Measurements from ENCODE around the gene DFFA.

The DFFA gene

GRCh38 chr1:10510520-10511493, 38.5 kb upstream of the DFFA start:
- peaks cover 81% of the 10 kb centered on the region for H3K4me1 ChIP-seq (ENCODE audit: insufficient read depth, low read length)
- peak; percentile 90 for ATAC-seq (ENCODE audit: insufficient read depth, low read depth)
- peak overlapping the region; percentile 64 for H3K9ac ChIP-seq (ENCODE audit: low read depth, low read length)
- peaks cover 78% of the 10 kb centered on the region for H3K79me2 ChIP-seq (ENCODE audit: insufficient read depth, low read length)
- peak overlapping the region; percentile 7 to 48; a peak in 3 of 4 replicates for H3K4me3 ChIP-seq (ENCODE audit: low read depth in 1 of 2, low read length in 2 of 2)
- H3K4me2 ChIP-seq (ENCODE audit: insufficient read depth, low read length), result peak overlapping the region; percentile 64
- H4K20me1 ChIP-seq (ENCODE audit: insufficient read depth, low read length), result 0 out of 2 replicates have a peak, but pooled peaks cover 3% of the 10 kb centered on the region
- H3K27me3 ChIP-seq (ENCODE audit: insufficient read depth, low read length, poor library complexity), result no peaks in the 10 kb centered on the region
- DNase-seq, result peak; percentile 87
- no peaks in the 10 kb centered on the region for H3K36me3 ChIP-seq (ENCODE audit: insufficient read depth, low read length)
- TF ChIP-seq CTCF (IDR thresholded peaks at IDR 0.05; ENCODE audit: borderline replicate concordance, extremely low read depth, low read length, poor library complexity, severe bottlenecking) (no peak), EZH2 (IDR thresholded peaks at IDR 0.05; ENCODE audit: borderline replicate concordance, low read depth, low read length, severe bottlenecking) (no peak)
- H3K27ac ChIP-seq (ENCODE audit: low read length), result peak overlapping the region; percentile 93
- H2AFZ ChIP-seq (ENCODE audit: low read depth, low read length), result peak overlapping the region; percentile 54
- H3K9me3 ChIP-seq (ENCODE audit: insufficient read depth, low read length, severe bottlenecking), result no peaks in the 10 kb centered on the region

GRCh38 chr1:10509809-10510509, 37.6 kb upstream of the DFFA start:
- Histone ChIP-seq H3K4me3 (ENCODE audit: low read depth in 1 of 2, low read length in 2 of 2) (peak overlapping the region in 1 of 2 experiments; percentile 48; a peak in 2 of 4 replicates), H3K9ac (ENCODE audit: low read depth, low read length) (peak overlapping the region; percentile 64), H3K27ac (ENCODE audit: low read length) (peak overlapping the region; percentile 93), H3K4me1 (ENCODE audit: insufficient read depth, low read length) (peaks cover 72% of the 10 kb centered on the region), H3K79me2 (ENCODE audit: insufficient read depth, low read length) (peaks cover 76% of the 10 kb centered on the region), H3K27me3 (ENCODE audit: insufficient read depth, low read length, poor library complexity) (no peaks in the 10 kb centered on the region), H3K9me3 (ENCODE audit: insufficient read depth, low read length, severe bottlenecking) (no peaks in the 10 kb centered on the region), H4K20me1 (ENCODE audit: insufficient read depth, low read length) (0 out of 2 replicates have a peak, but pooled peaks cover 3% of the 10 kb centered on the region), H3K4me2 (ENCODE audit: insufficient read depth, low read length) (peak overlapping the region; percentile 64), H2AFZ (ENCODE audit: low read depth, low read length) (peak overlapping the region; percentile 54), H3K36me3 (ENCODE audit: insufficient read depth, low read length) (no peaks in the 10 kb centered on the region)
- no peak for TF ChIP-seq EZH2 (IDR thresholded peaks at IDR 0.05; ENCODE audit: borderline replicate concordance, low read depth, low read length, severe bottlenecking)
- TF ChIP-seq CTCF (IDR thresholded peaks at IDR 0.05; ENCODE audit: borderline replicate concordance, extremely low read depth, low read length, poor library complexity, severe bottlenecking), result no peak
- DNase-seq, result no peak
- ATAC-seq (ENCODE audit: insufficient read depth, low read depth), result no peak

GRCh38 chr1:10508511-10508951, 36.2 kb upstream of the DFFA start:
- H3K4me2 ChIP-seq (ENCODE audit: insufficient read depth, low read length), result no peak overlapping the region
- no peaks in the 10 kb centered on the region for H3K36me3 ChIP-seq (ENCODE audit: insufficient read depth, low read length)
- H3K27me3 ChIP-seq (ENCODE audit: insufficient read depth, low read length, poor library complexity), result no peaks in the 10 kb centered on the region
- peaks cover 59% of the 10 kb centered on the region for H3K4me1 ChIP-seq (ENCODE audit: insufficient read depth, low read length)
- H3K79me2 ChIP-seq (ENCODE audit: insufficient read depth, low read length), result peaks cover 68% of the 10 kb centered on the region
- DNase-seq, result no peak
- no peaks in the 10 kb centered on the region for H3K9me3 ChIP-seq (ENCODE audit: insufficient read depth, low read length, severe bottlenecking)
- no peak for TF ChIP-seq CTCF (IDR thresholded peaks at IDR 0.05; ENCODE audit: borderline replicate concordance, extremely low read depth, low read length, poor library complexity, severe bottlenecking)
- TF ChIP-seq EZH2 (IDR thresholded peaks at IDR 0.05; ENCODE audit: borderline replicate concordance, low read depth, low read length, severe bottlenecking), result no peak
- H4K20me1 ChIP-seq (ENCODE audit: insufficient read depth, low read length), result 0 out of 2 replicates have a peak, but pooled peaks cover 3% of the 10 kb centered on the region
- no peak overlapping the region for H3K4me3 ChIP-seq (ENCODE audit: low read depth in 1 of 2, low read length in 2 of 2)
- H2AFZ ChIP-seq (ENCODE audit: low read depth, low read length), result no peak overlapping the region
- ATAC-seq (ENCODE audit: insufficient read depth, low read depth), result no peak
- peak overlapping the region; percentile 64 for H3K27ac ChIP-seq (ENCODE audit: low read length)
- H3K9ac ChIP-seq (ENCODE audit: low read depth, low read length), result peak overlapping the region; percentile 23; the same call in 1 of the 2 replicates

Measured in DND-41 (cell line).